ENCODE results near the gene DIS3L.
"Not testable (repeated sequence)": the region's sequence is repeated elsewhere in the genome, so short reads cannot be mapped to it uniquely, and the experiment has no call there.

Gene DIS3L

DNA sequence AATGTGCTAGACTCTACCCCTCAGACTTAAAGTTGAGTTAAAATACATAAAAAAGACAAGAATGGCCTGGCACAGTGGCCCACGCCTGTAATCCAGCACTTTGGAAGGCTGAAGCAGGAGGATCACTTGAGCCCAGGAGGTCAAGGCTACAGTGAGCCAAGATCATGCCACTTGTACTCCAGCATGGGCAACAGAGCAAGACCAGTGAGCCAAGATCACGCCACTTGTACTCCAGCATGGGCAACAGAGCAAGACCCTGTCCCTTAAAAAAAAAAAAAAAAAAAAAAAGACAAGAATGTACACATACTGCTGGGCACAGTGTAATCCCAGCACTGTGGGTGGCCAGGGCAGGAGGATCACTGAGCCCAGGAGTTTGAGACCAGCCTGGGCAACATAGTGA lies 17.4 kb downstream of the DIS3L start:
- DNase-seq (ENCODE audit: low spot score): no peak

- DNase-seq (ENCODE audit: low spot score): no peak
Measured at GRCh38 chr15:66312144-66312543, 18.8 kb downstream of the DIS3L start.

GRCh38 chr15:66323312-66323928 lies 30.1 kb downstream of the DIS3L start:
- DNase-seq (ENCODE audit: low spot score): no peak

DNA sequence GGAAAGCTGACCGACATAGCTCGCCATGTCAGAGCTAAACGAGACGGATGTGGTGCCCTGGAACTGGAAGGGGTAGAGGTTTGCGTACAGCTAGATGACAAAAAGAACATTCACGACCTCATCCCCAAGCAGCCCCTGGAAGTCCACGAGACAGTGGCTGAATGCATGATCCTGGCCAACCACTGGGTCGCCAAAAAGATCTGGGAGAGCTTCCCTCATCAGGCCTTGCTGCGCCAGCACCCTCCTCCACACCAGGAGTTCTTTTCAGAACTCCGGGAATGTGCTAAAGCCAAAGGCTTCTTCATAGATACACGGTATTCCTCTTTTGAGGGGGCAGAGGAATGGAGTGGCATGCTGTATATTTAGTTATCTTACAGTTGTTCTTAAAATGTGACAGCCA lies 32.7 kb downstream of the DIS3L start:
- DNase-seq (ENCODE audit: low spot score): no peak

GRCh38 chr15:66327736-66328135 lies 34.4 kb downstream of the DIS3L start:
- DNase-seq (ENCODE audit: low spot score): no peak

DNA sequence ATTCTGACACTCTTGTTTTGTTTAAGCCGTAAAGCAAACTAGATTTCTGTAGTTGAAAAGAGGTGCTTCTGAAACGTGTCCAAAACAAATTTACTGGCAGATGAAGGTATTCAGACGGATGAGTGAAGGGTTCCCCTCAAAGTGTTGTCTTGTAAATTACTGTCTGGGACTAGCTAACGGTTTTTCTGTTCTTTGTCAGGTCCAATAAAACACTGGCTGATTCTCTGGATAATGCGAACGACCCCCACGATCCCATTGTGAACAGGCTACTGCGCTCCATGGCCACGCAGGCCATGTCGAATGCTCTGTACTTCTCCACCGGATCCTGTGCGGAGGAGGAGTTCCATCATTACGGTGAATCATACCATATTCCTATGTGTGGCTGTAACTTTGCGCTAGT lies 35.4 kb downstream of the DIS3L start:
- no peak for DNase-seq (ENCODE audit: low spot score)

GRCh38 chr15:66348530-66348929 lies 55.2 kb downstream of the DIS3L start:
- DNase-seq (ENCODE audit: low spot score): not testable (repeated sequence)

DNA sequence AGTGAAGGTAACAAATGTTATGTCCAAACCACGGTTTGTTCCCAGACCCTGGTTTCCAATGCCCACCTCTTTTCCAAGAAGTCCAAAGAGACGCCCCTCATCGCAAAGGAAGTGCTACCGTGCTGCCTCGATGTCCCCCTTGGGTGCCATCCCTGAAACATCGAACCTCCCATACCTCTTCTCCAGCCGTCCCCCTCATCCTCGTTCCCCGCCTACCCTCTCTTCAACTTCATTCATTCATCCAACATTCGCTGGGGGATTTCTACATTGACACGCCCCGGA lies 62.6 kb downstream of the DIS3L start:
- DNase-seq (ENCODE audit: low spot score): no peak

- DNase-seq (ENCODE audit: low spot score): peak; percentile 95
Measured at GRCh38 chr15:66356359-66357236, 63.2 kb downstream of the DIS3L start, which contains the start of gene TIPIN. TIPIN (minus strand) TSS chr15:66356685; CDS start chr15:66352947, 3,738 bp downstream.

- peak; percentile 11 for DNase-seq (ENCODE audit: low spot score)
Measured at GRCh38 chr15:66359740-66360139, 66.4 kb downstream of the DIS3L start.

GRCh38 chr15:66361745-66362460 lies 68.5 kb downstream of the DIS3L start:
- not testable (repeated sequence) for DNase-seq (ENCODE audit: low spot score)

DNA sequence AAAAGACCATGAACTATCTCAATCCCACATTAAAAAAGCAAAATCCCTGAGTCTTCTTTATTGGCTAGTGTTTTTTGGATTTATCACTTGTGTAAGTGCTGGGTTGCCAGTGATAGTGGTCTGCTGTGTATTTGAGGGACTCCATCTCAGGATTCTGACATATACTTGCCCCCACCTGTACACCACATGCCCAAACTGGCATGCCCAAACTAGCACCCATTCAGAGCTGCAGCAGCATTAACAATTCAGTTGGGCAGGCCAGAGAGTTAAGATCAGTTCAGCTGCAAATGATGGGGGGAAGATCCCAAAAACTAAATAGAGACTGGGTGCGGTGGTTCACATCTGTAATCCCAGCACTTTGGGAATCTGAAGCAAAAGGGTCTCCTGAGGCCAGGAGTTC lies 69.4 kb downstream of the DIS3L start:
- DNase-seq (ENCODE audit: low spot score): no peak

DNA sequence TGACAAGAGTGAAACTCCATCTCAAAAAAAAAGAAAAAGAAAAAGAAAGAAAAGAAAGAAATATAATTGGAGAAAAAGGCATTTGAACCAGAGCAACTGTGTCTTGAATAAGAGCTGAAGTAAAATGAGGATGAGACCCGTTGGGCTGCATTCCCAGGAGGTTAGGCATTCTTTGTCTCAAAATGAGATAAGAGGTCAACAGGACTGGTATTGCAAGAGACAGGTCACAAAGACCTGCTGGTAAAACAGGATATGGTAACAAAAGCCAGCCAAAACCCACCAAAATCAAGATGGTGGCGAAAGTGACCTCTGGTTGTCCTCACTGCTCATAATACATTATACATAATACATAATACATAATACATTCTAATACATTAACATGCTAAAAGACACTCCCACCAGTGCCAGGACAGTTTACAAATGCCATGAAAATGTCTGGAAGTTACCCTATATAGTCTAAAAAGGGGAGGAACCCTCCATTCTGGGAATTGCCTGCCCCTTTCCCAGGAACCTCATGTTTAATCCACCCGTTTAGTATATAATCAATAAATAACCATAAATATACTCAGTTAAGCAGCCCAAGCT lies 71.7 kb downstream of the DIS3L start:
- no peak for DNase-seq (ENCODE audit: low spot score)

DNA sequence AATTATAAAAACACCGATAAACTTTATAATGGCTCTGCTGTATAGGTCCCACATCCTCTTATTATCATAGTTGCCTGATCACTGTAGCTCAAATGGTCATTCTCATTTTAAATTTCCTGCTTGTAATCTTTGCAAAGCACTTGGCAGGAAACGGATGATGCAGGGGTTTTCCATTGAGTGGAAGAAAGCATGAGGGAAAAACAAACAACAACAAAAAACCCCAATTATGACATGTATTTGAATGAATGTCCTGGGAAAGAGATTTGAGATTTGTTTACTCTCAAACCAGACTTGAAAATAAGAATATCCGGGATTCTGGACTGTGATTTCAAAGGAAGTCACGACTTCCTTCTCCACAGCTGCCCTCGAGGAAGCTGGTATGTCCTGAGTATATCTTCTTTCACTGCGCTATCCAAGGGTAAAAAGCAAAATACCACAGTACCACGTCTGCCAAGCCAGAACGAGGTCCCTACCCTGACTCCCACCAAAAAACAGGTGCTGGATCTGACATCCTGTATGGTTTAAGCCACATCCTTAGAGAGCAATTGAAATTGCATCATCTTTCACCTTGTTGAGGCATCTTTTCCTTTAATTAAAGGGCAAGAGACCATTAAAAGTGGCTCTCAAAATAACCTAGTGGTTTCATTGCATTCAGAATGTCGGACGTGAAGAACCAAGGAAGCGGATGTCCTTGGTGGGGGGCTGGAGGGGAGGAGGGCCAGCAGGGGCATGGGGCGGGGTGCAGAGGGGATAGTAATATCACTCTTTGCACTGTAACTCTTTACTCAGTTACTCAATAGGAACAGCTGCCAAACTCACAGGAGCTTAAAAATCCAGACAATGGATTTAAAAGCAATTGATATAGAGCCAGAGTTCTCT lies 76.6 kb downstream of the DIS3L start:
- peak; percentile 23 for DNase-seq (ENCODE audit: low spot score)

DNA sequence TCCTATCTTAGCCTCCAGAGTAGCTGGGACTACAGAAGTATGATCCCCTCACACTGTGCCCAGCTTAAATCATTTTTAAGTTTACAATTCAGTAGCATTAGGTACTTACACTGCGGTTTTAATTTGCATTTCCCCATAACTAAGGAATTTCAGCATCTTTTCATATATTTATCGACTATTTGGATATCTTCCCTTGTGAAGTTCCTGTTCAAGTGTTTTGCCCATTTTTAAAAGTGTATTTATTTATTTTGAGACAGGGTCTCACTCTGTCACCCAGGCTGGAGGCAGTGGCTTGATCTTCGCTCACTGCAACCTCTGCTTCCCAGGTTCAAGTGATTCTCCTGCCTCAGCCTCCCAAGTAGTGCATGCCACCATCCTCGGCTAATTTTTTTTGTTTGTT lies 80.8 kb downstream of the DIS3L start:
- DNase-seq (ENCODE audit: low spot score): no peak

- no peak for DNase-seq (ENCODE audit: low spot score)
Measured at GRCh38 chr15:66378814-66379430, 85.6 kb downstream of the DIS3L start.

- not testable (repeated sequence) for DNase-seq (ENCODE audit: low spot score)
Measured at GRCh38 chr15:66381376-66381775, 88.0 kb downstream of the DIS3L start.

All from germinal center (tissue), 1 donor.